Kidney tubule cell (primary cell): ENCODE results near the gene P4HA2.
"Not testable (repeated sequence)": the region's sequence is repeated elsewhere in the genome, so short reads cannot be mapped to it uniquely, and the experiment has no call there.

Experiments
- DNase-seq: peaks from one replicate; pipeline ENCODE4 v3.0.0-alpha.2; 2018; ENCODE audit warnings: low spot score

Gene P4HA2

GRCh38 chr5:132199116-132199680, 28.5 kb downstream of the P4HA2 start:
- no peak for DNase-seq

- DNase-seq, result no peak
These were observed 29.1 kb downstream of the P4HA2 start for GRCh38 chr5:132198571-132198970.

- DNase-seq, result no peak
These were observed 31.9 kb downstream of the P4HA2 start for GRCh38 chr5:132195727-132196126.

GRCh38 chr5:132193165-132193694, 34.4 kb downstream of the P4HA2 start:
- DNase-seq, result no peak

GRCh38 chr5:132190161-132190817, 37.4 kb downstream of the P4HA2 start:
- DNase-seq, result peak; percentile 75

- no peak for DNase-seq
These were observed 43.1 kb downstream of the P4HA2 start for GRCh38 chr5:132184588-132184987.

- peak; percentile 43 for DNase-seq
These were observed 43.9 kb downstream of the P4HA2 start for GRCh38 chr5:132183723-132184122.

GRCh38 chr5:132182359-132183040, 45.2 kb downstream of the P4HA2 start:
- no peak for DNase-seq

GRCh38 chr5:132181011-132181629, 46.5 kb downstream of the P4HA2 start:
- no peak for DNase-seq

GRCh38 chr5:132180134-132180745, 47.4 kb downstream of the P4HA2 start:
- peak; percentile 77 for DNase-seq

GRCh38 chr5:132179405-132179804, 48.2 kb downstream of the P4HA2 start:
- DNase-seq, result no peak

GRCh38 chr5:132177691-132178149, 49.9 kb downstream of the P4HA2 start:
- DNase-seq, result no peak

- DNase-seq, result peak; percentile 33
These were observed 50.7 kb downstream of the P4HA2 start for GRCh38 chr5:132176987-132177386.

GRCh38 chr5:132176521-132176945, 51.1 kb downstream of the P4HA2 start:
- DNase-seq, result no peak

- no peak for DNase-seq
These were observed 64.7 kb downstream of the P4HA2 start for GRCh38 chr5:132162945-132163344.

GRCh38 chr5:132161574-132162326, 65.9 kb downstream of the P4HA2 start:
- DNase-seq, result not testable (repeated sequence)

- DNase-seq, result no peak
These were observed 71.2 kb downstream of the P4HA2 start for GRCh38 chr5:132156413-132156812.

- no peak for DNase-seq
These were observed 77.1 kb downstream of the P4HA2 start for GRCh38 chr5:132150565-132150964.

- no peak for DNase-seq
These were observed 80.0 kb downstream of the P4HA2 start for GRCh38 chr5:132147663-132148062.

- DNase-seq, result not testable (repeated sequence)
These were observed 82.3 kb downstream of the P4HA2 start for GRCh38 chr5:132145326-132145725.

GRCh38 chr5:132143148-132143547, 84.5 kb downstream of the P4HA2 start:
- no peak for DNase-seq
